WTC11 (cell line): ENCODE data around the gene C16orf95. TPM values are rescaled to one million over a fixed set of nuclear protein-coding genes. Genes with fewer than 3 reads are reported as not detected.

Source experiments
- ATAC-seq: fragments of 200-7000 bp; cut with Tn5 transposase; 2 replicates; pipeline ENCODE4 v1.10.0; 2021; ENCODE audit warnings: mild to moderate bottlenecking, moderate library complexity
- CTCF ChIA-PET: fragments of 300-600 bp; sonication (Branson Sonifier 250); formaldehyde crosslinking; loops from one replicate; lab custom pipeline; 2021; ENCODE audit warnings: antibody characterized with exemption; lab: Charles Lee
- POLR2A ChIA-PET: fragments of 350-600 bp; sonication (Branson Sonifier 250); formaldehyde crosslinking; loops from one replicate; lab custom pipeline; 2021; ENCODE audit warnings: antibody characterized with exemption; lab: Charles Lee
- DNase-seq: peaks from one replicate; pipeline ENCODE4 v3.0.0; 2021; ENCODE audit warnings: low spot score
- H3K27ac Mint-ChIP-seq: 2 replicates; pipeline ENCODE4 v1.8.0; 2021; ENCODE audit warnings: mixed read lengths
- H3K27me3 Mint-ChIP-seq: 2 replicates; pipeline ENCODE4 v1.8.0; 2021; ENCODE audit warnings: low read depth, mild to moderate bottlenecking, moderate library complexity, mixed read lengths
- H3K36me3 Mint-ChIP-seq: 2 replicates; pipeline ENCODE4 v1.8.0; 2021; ENCODE audit warnings: mixed read lengths
- H3K4me1 Mint-ChIP-seq: 2 replicates; pipeline ENCODE4 v1.8.0; 2022; ENCODE audit warnings: mixed read lengths
- H3K4me3 Mint-ChIP-seq: 2 replicates; pipeline ENCODE4 v1.8.0; 2021; ENCODE audit warnings: mild to moderate bottlenecking, moderate library complexity, mixed read lengths
- H3K9me3 Mint-ChIP-seq: 2 replicates; pipeline ENCODE4 v1.8.0; 2021; ENCODE audit warnings: mixed read lengths
- ATF3 ChIP-seq: sonication (generic); formaldehyde crosslinking; conservative IDR thresholded peaks from 2 replicates; pipeline ENCODE4 v1.8.1; 2022; ENCODE audit warnings: mild to moderate bottlenecking, missing genetic modification reagents
- CREM ChIP-seq: sonication (generic); formaldehyde crosslinking; IDR thresholded peaks from 2 replicates; pipeline ENCODE4 v1.8.1; 2022; ENCODE audit warnings: mild to moderate bottlenecking, missing genetic modification reagents, moderate library complexity
- EMX1 ChIP-seq: fragments of 250-450 bp; sonication (Bioruptor Pico); IDR thresholded peaks from 2 replicates; pipeline ENCODE4 v1.8.0; 2021; ENCODE audit warnings: mild to moderate bottlenecking
- FOXK1 ChIP-seq: sonication (generic); formaldehyde crosslinking; IDR thresholded peaks from 2 replicates; pipeline ENCODE4 v1.8.0; 2022; ENCODE audit warnings: mild to moderate bottlenecking, moderate library complexity, missing genetic modification reagents
- GABPB1 ChIP-seq: sonication (generic); formaldehyde crosslinking; IDR thresholded peaks from 2 replicates; pipeline ENCODE4 v1.8.1; 2023; ENCODE audit warnings: mild to moderate bottlenecking, missing genetic modification reagents
- IRF2 ChIP-seq: sonication (generic); formaldehyde crosslinking; IDR thresholded peaks from 2 replicates; pipeline ENCODE4 v1.8.0; 2022; ENCODE audit warnings: low read depth, missing genetic modification reagents, borderline replicate concordance
- NFATC4 ChIP-seq: fragments of 250-450 bp; sonication (Bioruptor Pico); IDR thresholded peaks from 2 replicates; pipeline ENCODE4 v1.9.0; 2021; ENCODE audit warnings: mild to moderate bottlenecking
- PRRX2 ChIP-seq: fragments of 250-450 bp; sonication (Bioruptor Pico); IDR thresholded peaks from 2 replicates; pipeline ENCODE4 v1.8.0; 2021; ENCODE audit warnings: mild to moderate bottlenecking
- RELA ChIP-seq: sonication (generic); formaldehyde crosslinking; IDR thresholded peaks from 2 replicates; pipeline ENCODE4 v1.8.1; 2022; ENCODE audit warnings: missing genetic modification reagents, mild to moderate bottlenecking, borderline replicate concordance
- USF2 ChIP-seq: sonication (generic); formaldehyde crosslinking; IDR thresholded peaks from 2 replicates; pipeline ENCODE4 v1.8.1; 2023; ENCODE audit warnings: mild to moderate bottlenecking, missing genetic modification reagents, moderate library complexity
- ZNF219 ChIP-seq: sonication (generic); formaldehyde crosslinking; IDR thresholded peaks from 2 replicates; pipeline ENCODE4 v1.8.0; 2023; ENCODE audit warnings: missing genetic modification reagents, mild to moderate bottlenecking, borderline replicate concordance
- ZNF512 ChIP-seq: sonication (generic); formaldehyde crosslinking; IDR thresholded peaks from 2 replicates; pipeline ENCODE4 v1.8.1; 2022; ENCODE audit warnings: missing genetic modification reagents, borderline replicate concordance
- total RNA-seq: library from RNA; stranded (reverse); gene quantifications from 3 replicates; pipeline ENCODE4 v1.2.3, GENCODE V29; 2021
- TF ChIP-seq, protein P1 (sequence below): sonication (generic); formaldehyde crosslinking; IDR thresholded peaks from 2 replicates; pipeline ENCODE4 v1.8.1; 2023; ENCODE audit warnings: mild to moderate bottlenecking, missing genetic modification reagents, moderate library complexity
- TF ChIP-seq, protein P2 (sequence below): sonication (generic); formaldehyde crosslinking; IDR thresholded peaks from 2 replicates; pipeline ENCODE4 v1.8.0; 2022; ENCODE audit warnings: mild to moderate bottlenecking, missing genetic modification reagents
- TF ChIP-seq, protein P3 (sequence below): sonication (generic); formaldehyde crosslinking; IDR thresholded peaks from 2 replicates; pipeline ENCODE4 v1.8.0; 2022; ENCODE audit warnings: mild to moderate bottlenecking, missing genetic modification reagents
- TF ChIP-seq, protein P4 (sequence below): fragments of 250-450 bp; sonication (Bioruptor Pico); IDR thresholded peaks from 2 replicates; pipeline ENCODE4 v1.9.0; 2021; ENCODE audit warnings: mild to moderate bottlenecking, borderline replicate concordance
- TF ChIP-seq, protein P5 (sequence below): sonication (generic); formaldehyde crosslinking; IDR thresholded peaks from 2 replicates; pipeline ENCODE4 v1.8.0; 2022; ENCODE audit warnings: missing genetic modification reagents

Gene C16orf95
- total RNA-seq, 1 experiment from 2014 or later: 5.7 TPM

- TF ChIP-seq RELA (CRISPR knock-in tag) (no peak), CREM (CRISPR knock-in tag) (no peak), IRF2 (CRISPR knock-in tag) (no peak), ATF3 (CRISPR knock-in tag) (no peak), USF2 (CRISPR knock-in tag) (no peak), NFATC4 (CRISPR knock-in tag) (no peak), PRRX2 (no peak)
- TF ChIP-seq, protein P1, sequence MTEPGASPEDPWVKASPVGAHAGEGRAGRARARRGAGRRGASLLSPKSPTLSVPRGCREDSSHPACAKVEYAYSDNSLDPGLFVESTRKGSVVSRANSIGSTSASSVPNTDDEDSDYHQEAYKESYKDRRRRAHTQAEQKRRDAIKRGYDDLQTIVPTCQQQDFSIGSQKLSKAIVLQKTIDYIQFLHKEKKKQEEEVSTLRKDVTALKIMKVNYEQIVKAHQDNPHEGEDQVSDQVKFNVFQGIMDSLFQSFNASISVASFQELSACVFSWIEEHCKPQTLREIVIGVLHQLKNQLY: no peak
- TF ChIP-seq, protein P2, sequence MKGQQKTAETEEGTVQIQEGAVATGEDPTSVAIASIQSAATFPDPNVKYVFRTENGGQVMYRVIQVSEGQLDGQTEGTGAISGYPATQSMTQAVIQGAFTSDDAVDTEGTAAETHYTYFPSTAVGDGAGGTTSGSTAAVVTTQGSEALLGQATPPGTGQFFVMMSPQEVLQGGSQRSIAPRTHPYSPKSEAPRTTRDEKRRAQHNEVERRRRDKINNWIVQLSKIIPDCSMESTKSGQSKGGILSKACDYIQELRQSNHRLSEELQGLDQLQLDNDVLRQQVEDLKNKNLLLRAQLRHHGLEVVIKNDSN (CRISPR knock-in tag): no peak
These were observed 21.1 kb upstream of the C16orf95 start (continued) for GRCh38 chr16:87338155-87338765.

GRCh38 chr16:87337262-87337771, 20.1 kb upstream of the C16orf95 start:
- no peak for DNase-seq
- Mint-ChIP-seq H3K27ac (peak overlapping the region; percentile 88; the same call in 1 of the 2 replicates), H3K36me3 (peaks cover 14% of the 10 kb centered on the region), H3K4me3 (no peak overlapping the region), H3K4me1 (no peaks in the 10 kb centered on the region), H3K9me3 (no peaks in the 10 kb centered on the region), H3K27me3 (no peaks in the 10 kb centered on the region)
- TF ChIP-seq ZNF219 (no peak), FOXK1 (CRISPR knock-in tag) (no peak), ZNF512 (no peak), GABPB1 (CRISPR knock-in tag) (no peak), EMX1 (CRISPR knock-in tag) (no peak)
- TF ChIP-seq, protein P3, sequence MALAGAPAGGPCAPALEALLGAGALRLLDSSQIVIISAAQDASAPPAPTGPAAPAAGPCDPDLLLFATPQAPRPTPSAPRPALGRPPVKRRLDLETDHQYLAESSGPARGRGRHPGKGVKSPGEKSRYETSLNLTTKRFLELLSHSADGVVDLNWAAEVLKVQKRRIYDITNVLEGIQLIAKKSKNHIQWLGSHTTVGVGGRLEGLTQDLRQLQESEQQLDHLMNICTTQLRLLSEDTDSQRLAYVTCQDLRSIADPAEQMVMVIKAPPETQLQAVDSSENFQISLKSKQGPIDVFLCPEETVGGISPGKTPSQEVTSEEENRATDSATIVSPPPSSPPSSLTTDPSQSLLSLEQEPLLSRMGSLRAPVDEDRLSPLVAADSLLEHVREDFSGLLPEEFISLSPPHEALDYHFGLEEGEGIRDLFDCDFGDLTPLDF (CRISPR knock-in tag): no peak
- TF ChIP-seq, protein P4, sequence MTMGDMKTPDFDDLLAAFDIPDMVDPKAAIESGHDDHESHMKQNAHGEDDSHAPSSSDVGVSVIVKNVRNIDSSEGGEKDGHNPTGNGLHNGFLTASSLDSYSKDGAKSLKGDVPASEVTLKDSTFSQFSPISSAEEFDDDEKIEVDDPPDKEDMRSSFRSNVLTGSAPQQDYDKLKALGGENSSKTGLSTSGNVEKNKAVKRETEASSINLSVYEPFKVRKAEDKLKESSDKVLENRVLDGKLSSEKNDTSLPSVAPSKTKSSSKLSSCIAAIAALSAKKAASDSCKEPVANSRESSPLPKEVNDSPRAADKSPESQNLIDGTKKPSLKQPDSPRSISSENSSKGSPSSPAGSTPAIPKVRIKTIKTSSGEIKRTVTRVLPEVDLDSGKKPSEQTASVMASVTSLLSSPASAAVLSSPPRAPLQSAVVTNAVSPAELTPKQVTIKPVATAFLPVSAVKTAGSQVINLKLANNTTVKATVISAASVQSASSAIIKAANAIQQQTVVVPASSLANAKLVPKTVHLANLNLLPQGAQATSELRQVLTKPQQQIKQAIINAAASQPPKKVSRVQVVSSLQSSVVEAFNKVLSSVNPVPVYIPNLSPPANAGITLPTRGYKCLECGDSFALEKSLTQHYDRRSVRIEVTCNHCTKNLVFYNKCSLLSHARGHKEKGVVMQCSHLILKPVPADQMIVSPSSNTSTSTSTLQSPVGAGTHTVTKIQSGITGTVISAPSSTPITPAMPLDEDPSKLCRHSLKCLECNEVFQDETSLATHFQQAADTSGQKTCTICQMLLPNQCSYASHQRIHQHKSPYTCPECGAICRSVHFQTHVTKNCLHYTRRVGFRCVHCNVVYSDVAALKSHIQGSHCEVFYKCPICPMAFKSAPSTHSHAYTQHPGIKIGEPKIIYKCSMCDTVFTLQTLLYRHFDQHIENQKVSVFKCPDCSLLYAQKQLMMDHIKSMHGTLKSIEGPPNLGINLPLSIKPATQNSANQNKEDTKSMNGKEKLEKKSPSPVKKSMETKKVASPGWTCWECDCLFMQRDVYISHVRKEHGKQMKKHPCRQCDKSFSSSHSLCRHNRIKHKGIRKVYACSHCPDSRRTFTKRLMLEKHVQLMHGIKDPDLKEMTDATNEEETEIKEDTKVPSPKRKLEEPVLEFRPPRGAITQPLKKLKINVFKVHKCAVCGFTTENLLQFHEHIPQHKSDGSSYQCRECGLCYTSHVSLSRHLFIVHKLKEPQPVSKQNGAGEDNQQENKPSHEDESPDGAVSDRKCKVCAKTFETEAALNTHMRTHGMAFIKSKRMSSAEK (CRISPR knock-in tag): no peak
- TF ChIP-seq, protein P5, sequence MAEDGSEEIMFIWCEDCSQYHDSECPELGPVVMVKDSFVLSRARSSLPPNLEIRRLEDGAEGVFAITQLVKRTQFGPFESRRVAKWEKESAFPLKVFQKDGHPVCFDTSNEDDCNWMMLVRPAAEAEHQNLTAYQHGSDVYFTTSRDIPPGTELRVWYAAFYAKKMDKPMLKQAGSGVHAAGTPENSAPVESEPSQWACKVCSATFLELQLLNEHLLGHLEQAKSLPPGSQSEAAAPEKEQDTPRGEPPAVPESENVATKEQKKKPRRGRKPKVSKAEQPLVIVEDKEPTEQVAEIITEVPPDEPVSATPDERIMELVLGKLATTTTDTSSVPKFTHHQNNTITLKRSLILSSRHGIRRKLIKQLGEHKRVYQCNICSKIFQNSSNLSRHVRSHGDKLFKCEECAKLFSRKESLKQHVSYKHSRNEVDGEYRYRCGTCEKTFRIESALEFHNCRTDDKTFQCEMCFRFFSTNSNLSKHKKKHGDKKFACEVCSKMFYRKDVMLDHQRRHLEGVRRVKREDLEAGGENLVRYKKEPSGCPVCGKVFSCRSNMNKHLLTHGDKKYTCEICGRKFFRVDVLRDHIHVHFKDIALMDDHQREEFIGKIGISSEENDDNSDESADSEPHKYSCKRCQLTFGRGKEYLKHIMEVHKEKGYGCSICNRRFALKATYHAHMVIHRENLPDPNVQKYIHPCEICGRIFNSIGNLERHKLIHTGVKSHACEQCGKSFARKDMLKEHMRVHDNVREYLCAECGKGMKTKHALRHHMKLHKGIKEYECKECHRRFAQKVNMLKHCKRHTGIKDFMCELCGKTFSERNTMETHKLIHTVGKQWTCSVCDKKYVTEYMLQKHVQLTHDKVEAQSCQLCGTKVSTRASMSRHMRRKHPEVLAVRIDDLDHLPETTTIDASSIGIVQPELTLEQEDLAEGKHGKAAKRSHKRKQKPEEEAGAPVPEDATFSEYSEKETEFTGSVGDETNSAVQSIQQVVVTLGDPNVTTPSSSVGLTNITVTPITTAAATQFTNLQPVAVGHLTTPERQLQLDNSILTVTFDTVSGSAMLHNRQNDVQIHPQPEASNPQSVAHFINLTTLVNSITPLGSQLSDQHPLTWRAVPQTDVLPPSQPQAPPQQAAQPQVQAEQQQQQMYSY (CRISPR knock-in tag): no peak
- ChIA-PET POLR2A (no interaction called here), CTCF (no interaction called here)
- ATAC-seq: no peak
